Measurements from ENCODE around the gene TSPAN9. TPM values are rescaled to one million over a fixed set of nuclear protein-coding genes. Genes with fewer than 3 reads are reported as not detected.

TSPAN9 gene
- total and polyA plus RNA-seq, 2 of the 4 experiments (the other 2 are of a cell fraction): 17.7 to 39.1 TPM

- Histone ChIP-seq H3K4me3 (ENCODE audit: insufficient read depth, low read depth, low read length) (no peak overlapping the region), H3K14ac (replicated peaks; ENCODE audit: low read depth, low read length) (peak overlapping the region; percentile 20), H3K36me3 (ENCODE audit: control insufficient read depth, insufficient read depth, low read length) (no peaks in the 10 kb centered on the region), H3K9me1 (ENCODE audit: insufficient read depth, low read length) (peaks cover 10% of the 10 kb centered on the region), H3K4ac (ENCODE audit: low read depth, low read length) (0 out of 2 replicates have a peak overlapping the region, but pooled peaks have one; percentile 13), H4K5ac (ENCODE audit: low read depth, low read length) (no peak overlapping the region), H3K18ac (ENCODE audit: low read depth, low read length) (0 out of 2 replicates have a peak overlapping the region, but pooled peaks have one; percentile 8), H3K27me3 (ENCODE audit: control insufficient read depth, insufficient read depth, low read length) (no peaks in the 10 kb centered on the region), H3K4me2 (ENCODE audit: low read depth, low read length) (no peak overlapping the region), H2AK5ac (ENCODE audit: low read depth, low read length) (peak overlapping the region; percentile 42; the same call in 1 of the 2 replicates), H2AFZ (replicated peaks; ENCODE audit: low read length, poor library complexity) (no peak overlapping the region), H4K20me1 (ENCODE audit: insufficient read depth, low read length) (peaks cover 11% of the 10 kb centered on the region; the same call in 1 of the 2 replicates), H3K4me1 (ENCODE audit: control insufficient read depth, insufficient read depth, low read length) (peaks cover 13% of the 10 kb centered on the region), H4K8ac (ENCODE audit: low read depth in 2 of 2, low read length in 2 of 2) (no peak overlapping the region), H4K91ac (ENCODE audit: insufficient read depth, low read depth, low read length) (no peak overlapping the region), H2BK5ac (ENCODE audit: low read depth, low read length, poor library complexity, severe bottlenecking) (no peak overlapping the region), H2BK15ac (ENCODE audit: low read depth, low read length) (peak overlapping the region; percentile 3; the same call in 1 of the 3 replicates), H3K56ac (ENCODE audit: extremely low read depth, insufficient read depth, low read length) (no peak overlapping the region), H3K23ac (ENCODE audit: low read depth, low read length) (no peak overlapping the region), H2AK9ac (replicated peaks; ENCODE audit: low read depth, low read length, poor library complexity) (no peak overlapping the region), H2BK120ac (ENCODE audit: low read depth, low read length) (no peak overlapping the region), H2BK20ac (ENCODE audit: low read depth, low read length) (no peak overlapping the region), H3K79me1 (ENCODE audit: low read depth in 1 of 2, low read length in 2 of 2) (peaks cover 1 to 22% of the 10 kb centered on the region in 2 experiments; a peak in 3 of 4 replicates), H3K9ac (ENCODE audit: low read depth, low read length) (no peak overlapping the region), H3K9me3 (ENCODE audit: control insufficient read depth, insufficient read depth, low read length) (peaks cover 2% of the 10 kb centered on the region; the same call in 1 of the 2 replicates), H3K27ac (ENCODE audit: insufficient read depth, low read length) (no peak overlapping the region)
- in situ Hi-C loops (cut with MboI; ENCODE audit: low sequenced_read_pairs) (no loop called here), intact Hi-C loops (cut with micrococcal nuclease) (no loop called here), dilution Hi-C loops (cut with HindIII; ENCODE audit: low sequenced_read_pairs, unreplicated experiment) (no loop called here)
- WGBS, 2 experiments (ENCODE audit: extremely low coverage in 2 of 2, insufficient read length in 1 of 2): 96 to 100% methylated on average over 1 to 3 of the region's 4 CpGs
- POLR2A ChIA-PET (ENCODE audit: unreplicated experiment): interaction anchor here (0.7 kb wide), 1 partner anchor 37 kb away, joined by 5 read pairs; no protein-coding TSS in a partner anchor
- CTCF ChIA-PET: interaction anchor here (0.6 to 1.5 kb wide), 4 partner anchors 15 to 224 kb away, joined by 4 to 6 read pairs (median 5); no protein-coding TSS in a partner anchor
- ATAC-seq (ENCODE audit: low read depth): peak; percentile 7; the same call in 1 of the 2 replicates
- no TSS peak for BruUV-seq (replicated peaks)
- TF ChIP-seq MXI1 (IDR thresholded peaks at IDR 0.05; ENCODE audit: borderline replicate concordance, low read depth, low read length) (no peak), FOS (IDR thresholded peaks at IDR 0.05; ENCODE audit: low read depth, low read length) (no peak)
- TF ChIP-seq, protein P1, sequence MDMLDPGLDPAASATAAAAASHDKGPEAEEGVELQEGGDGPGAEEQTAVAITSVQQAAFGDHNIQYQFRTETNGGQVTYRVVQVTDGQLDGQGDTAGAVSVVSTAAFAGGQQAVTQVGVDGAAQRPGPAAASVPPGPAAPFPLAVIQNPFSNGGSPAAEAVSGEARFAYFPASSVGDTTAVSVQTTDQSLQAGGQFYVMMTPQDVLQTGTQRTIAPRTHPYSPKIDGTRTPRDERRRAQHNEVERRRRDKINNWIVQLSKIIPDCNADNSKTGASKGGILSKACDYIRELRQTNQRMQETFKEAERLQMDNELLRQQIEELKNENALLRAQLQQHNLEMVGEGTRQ (IDR thresholded peaks at IDR 0.05; ENCODE audit: low read depth, low read length): no peak
- DNase-seq: no peak
Measured at GRCh38 chr12:3123729-3124128, 46.5 kb downstream of the TSPAN9 start.
